ENCODE data around the gene TIMP2.

GRCh38 chr17:78946631-78947030 is 21.4 kb upstream of the TIMP2 start:
- no peak for TF ChIP-seq ZNF274 (IDR thresholded peaks at IDR 0.05; ENCODE audit: low read depth, low read length)
- TF ChIP-seq YY1 (IDR thresholded peaks at IDR 0.05; ENCODE audit: insufficient read depth, insufficient read length): no peak
- TF ChIP-seq SUZ12 (IDR thresholded peaks at IDR 0.05; ENCODE audit: extremely low read depth, insufficient read depth, insufficient read length): no peak

Data from NT2/D1 (cell line).